ENCODE data around the gene HYAL1.

DNA sequence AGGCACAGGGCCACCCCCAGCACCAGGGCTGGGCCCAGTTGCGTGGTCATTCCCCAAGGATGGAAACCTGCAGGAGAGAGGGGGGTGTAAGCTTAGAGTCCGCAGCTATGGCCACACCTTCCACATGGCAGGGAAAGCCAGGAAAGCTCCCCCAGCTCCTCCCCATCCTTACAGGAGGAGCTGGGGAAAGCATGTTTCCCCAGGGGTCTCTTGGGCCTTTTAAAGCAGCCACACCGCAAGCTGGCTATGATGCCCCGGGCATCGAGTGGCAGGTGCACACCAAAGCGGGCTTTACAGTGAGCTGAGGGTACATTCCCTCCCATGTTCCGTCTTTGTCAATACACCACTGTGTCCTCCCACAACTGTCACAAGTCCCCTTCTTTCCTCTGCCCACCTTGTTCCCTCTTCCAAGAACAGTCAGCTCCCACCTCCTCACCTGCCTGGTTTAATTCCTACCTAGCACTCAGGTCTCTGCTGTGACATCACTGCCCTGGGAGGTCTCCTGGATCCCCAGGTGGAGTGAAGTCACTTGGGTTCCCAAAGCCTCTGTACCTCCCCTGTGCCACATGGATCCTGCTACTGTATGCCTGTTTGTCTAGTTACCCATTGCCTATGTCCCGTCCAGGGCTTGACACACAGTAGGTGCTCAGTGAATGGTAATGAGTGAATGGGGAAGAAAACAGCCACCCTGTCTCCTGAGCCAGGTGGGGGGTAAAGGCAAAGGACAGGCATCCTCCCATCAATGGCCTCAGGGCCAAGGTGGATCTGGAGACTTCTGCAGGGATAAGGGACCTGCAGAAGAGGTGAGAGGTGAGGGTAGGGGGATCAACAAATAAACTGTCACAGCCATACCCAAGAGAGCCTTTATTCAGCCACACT lies 7.6 kb downstream of the HYAL1 start:
- TF ChIP-seq CTCF (IDR thresholded peaks at IDR 0.05) (no peak), POLR2AphosphoS5 (IDR thresholded peaks at IDR 0.05) (no peak), POLR2A (IDR thresholded peaks at IDR 0.05) (no peak)

Data from prostate gland (tissue), 2 donors.